HepG2 (cell line): ENCODE results near the gene EGFL8. TPM values are rescaled to one million over a fixed set of nuclear protein-coding genes. Genes with fewer than 3 reads are reported as not detected.
A peak's percentile ranks its signal among the peaks of the same experiment; 100 is the strongest.

ENCODE experiments used
- CREB1 ChIP-seq, 2 experiments: fragments of 450-650 bp in 1 of 2; IDR thresholded peaks; 2 replicates each; pipeline ENCODE4 v1.6.1; 2016 to 2017; ENCODE audit warnings: control low read depth in 1 of 2, mild to moderate bottlenecking in 1 of 2, missing compliant biosample characterization in 1 of 2, missing genetic modification characterization in 1 of 2
- JDP2 ChIP-seq: sonication (generic); formaldehyde crosslinking; IDR thresholded peaks from 2 replicates; pipeline ENCODE4 v1.8.1; 2022; ENCODE audit warnings: missing genetic modification reagents, borderline replicate concordance
- KDM1A ChIP-seq: IDR thresholded peaks from 2 replicates; pipeline ENCODE4 v1.6.1; 2016; ENCODE audit warnings: missing compliant biosample characterization
- MEIS1 ChIP-seq: sonication (generic); formaldehyde crosslinking; IDR thresholded peaks from 2 replicates; pipeline ENCODE4 v1.9.0; 2021; ENCODE audit warnings: mild to moderate bottlenecking, missing genetic modification reagents, moderate library complexity, borderline replicate concordance
- NPAS2 ChIP-seq: sonication (generic); formaldehyde crosslinking; IDR thresholded peaks from 2 replicates; pipeline ENCODE4 v1.8.0; 2022; ENCODE audit warnings: mild to moderate bottlenecking, missing genetic modification reagents, borderline replicate concordance
- SNAPC2 ChIP-seq: sonication (generic); formaldehyde crosslinking; IDR thresholded peaks from 2 replicates; pipeline ENCODE4 v1.8.1; 2022; ENCODE audit warnings: mild to moderate bottlenecking, missing genetic modification reagents
- YEATS2 ChIP-seq: sonication (generic); formaldehyde crosslinking; IDR thresholded peaks from 2 replicates; pipeline ENCODE4 v1.4.0; 2020; ENCODE audit warnings: missing genetic modification reagents, borderline replicate concordance
- ZFP36L2 ChIP-seq: sonication (generic); formaldehyde crosslinking; IDR thresholded peaks from 2 replicates; pipeline ENCODE4 v1.4.0; 2020; ENCODE audit warnings: missing genetic modification reagents
- ZNF44 ChIP-seq: sonication (generic); formaldehyde crosslinking; IDR thresholded peaks from 2 replicates; pipeline ENCODE4 v1.5.1; 2020; ENCODE audit warnings: mild to moderate bottlenecking, missing genetic modification reagents
- ZZZ3 ChIP-seq: sonication (generic); formaldehyde crosslinking; IDR thresholded peaks from 2 replicates; pipeline ENCODE4 v1.4.0; 2020; ENCODE audit warnings: missing genetic modification reagents, mild to moderate bottlenecking, borderline replicate concordance
- polyA plus RNA-seq, 8 experiments: library from polyadenylated mRNA; depleted of rRNA in 3 of 8; stranded (reverse) in 7 of 8; unstranded in 1 of 8; fragments of >200 nt; fragmentation: Illumina TruSeq in 4 of 8; extraction: Trizol in 4 of 8; gene quantifications; 2 replicates each; pipeline versions ENCODE4 v1.2.1 to v1.2.3, GENCODE V29; 2011 to 2016; ENCODE audit warnings: low read depth in 4 of 8, missing spikeins in 1 of 8, mixed read lengths in 1 of 8; ENCODE audit not compliant: insufficient read depth in 1 of 8
- total RNA-seq, 5 experiments: library from RNA; depleted of rRNA; stranded (reverse); fragments of >200 nt; fragmentation: Illumina TruSeq; extraction: Trizol; gene quantifications; 2 replicates each; pipeline ENCODE4 v1.2.3, GENCODE V29; 2016; ENCODE audit warnings: low read depth in 1 of 5
- TF ChIP-seq, protein P1 (sequence below): sonication (generic); formaldehyde crosslinking; IDR thresholded peaks from 2 replicates; pipeline ENCODE4; 2020; ENCODE audit warnings: missing genetic modification reagents, mild to moderate bottlenecking, borderline replicate concordance
- TF ChIP-seq, protein P2 (sequence below): sonication (generic); formaldehyde crosslinking; IDR thresholded peaks from 2 replicates; pipeline ENCODE4 v1.5.1; 2020; ENCODE audit warnings: mild to moderate bottlenecking, missing genetic modification reagents, moderate library complexity
- TF ChIP-seq, protein P3 (sequence below): sonication (generic); formaldehyde crosslinking; IDR thresholded peaks from 2 replicates; pipeline ENCODE4 v1.4.0; 2020; ENCODE audit warnings: missing genetic modification reagents

The EGFL8 gene
- total and polyA plus RNA-seq, 2 of the 13 experiments (the other 11 are each of a cell fraction or from before 2014, with no cell fraction given): 10.0 to 11.5 TPM

DNA sequence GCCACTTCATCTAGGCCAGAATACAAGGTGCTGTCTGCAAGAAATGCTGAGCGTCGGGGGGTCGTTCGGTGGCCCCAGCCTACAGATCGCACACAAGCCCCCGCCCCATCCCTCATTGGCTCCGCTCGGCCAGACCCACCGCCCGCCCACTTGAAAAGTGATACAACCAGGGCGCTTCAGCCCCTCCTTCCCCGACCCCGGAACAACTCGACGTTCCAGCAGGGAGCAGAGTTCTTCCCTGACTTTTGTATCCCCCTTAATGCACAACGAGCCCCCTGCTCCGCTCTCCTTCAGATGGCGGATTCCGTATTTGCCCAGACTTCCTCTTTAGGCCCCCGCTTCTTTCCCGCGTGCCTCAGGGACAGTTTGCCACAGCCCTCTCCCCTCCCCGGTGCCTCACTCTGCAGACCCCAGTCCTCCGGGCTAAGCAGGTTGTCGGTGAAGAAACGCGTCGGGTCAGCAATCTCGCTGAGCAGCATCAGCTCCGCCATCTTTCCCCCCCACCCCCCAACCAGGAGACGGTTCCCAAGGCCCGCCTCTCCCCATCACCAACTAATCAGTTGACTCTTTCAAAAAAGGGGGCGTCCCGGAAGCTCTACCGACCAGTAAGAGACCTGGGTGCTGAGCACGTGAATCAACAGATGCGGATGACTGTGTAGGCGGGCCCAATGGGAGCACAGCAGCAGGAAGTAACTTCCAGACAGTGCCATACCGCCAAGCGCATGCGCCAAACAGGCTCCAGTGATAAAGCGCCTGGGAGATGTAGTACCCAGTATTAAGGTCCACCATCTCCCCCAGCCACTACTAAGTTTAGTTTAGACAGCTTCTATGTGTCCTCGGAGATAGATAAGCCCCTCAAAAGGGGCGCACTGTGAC is 36.4 kb upstream of the EGFL8 start, which contains the start of gene ATF6B (continued):
- TF ChIP-seq, protein P1, sequence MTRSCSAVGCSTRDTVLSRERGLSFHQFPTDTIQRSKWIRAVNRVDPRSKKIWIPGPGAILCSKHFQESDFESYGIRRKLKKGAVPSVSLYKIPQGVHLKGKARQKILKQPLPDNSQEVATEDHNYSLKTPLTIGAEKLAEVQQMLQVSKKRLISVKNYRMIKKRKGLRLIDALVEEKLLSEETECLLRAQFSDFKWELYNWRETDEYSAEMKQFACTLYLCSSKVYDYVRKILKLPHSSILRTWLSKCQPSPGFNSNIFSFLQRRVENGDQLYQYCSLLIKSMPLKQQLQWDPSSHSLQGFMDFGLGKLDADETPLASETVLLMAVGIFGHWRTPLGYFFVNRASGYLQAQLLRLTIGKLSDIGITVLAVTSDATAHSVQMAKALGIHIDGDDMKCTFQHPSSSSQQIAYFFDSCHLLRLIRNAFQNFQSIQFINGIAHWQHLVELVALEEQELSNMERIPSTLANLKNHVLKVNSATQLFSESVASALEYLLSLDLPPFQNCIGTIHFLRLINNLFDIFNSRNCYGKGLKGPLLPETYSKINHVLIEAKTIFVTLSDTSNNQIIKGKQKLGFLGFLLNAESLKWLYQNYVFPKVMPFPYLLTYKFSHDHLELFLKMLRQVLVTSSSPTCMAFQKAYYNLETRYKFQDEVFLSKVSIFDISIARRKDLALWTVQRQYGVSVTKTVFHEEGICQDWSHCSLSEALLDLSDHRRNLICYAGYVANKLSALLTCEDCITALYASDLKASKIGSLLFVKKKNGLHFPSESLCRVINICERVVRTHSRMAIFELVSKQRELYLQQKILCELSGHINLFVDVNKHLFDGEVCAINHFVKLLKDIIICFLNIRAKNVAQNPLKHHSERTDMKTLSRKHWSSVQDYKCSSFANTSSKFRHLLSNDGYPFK (CRISPR knock-in tag): peak; percentile 51; the same call in 1 of the 2 replicates
- 0 out of 2 replicates have a peak, but pooled peaks have one; percentile 43 for TF ChIP-seq ZFP36L2 (CRISPR knock-in tag)
- TF ChIP-seq ZNF44 (CRISPR knock-in tag): 0 out of 2 replicates have a peak, but pooled peaks have one; percentile 51
- no peak for TF ChIP-seq JDP2 (CRISPR knock-in tag)
- TF ChIP-seq YEATS2 (CRISPR knock-in tag): peak; percentile 29; the same call in 1 of the 2 replicates
- no peak for TF ChIP-seq ZZZ3 (CRISPR knock-in tag)
- TF ChIP-seq NPAS2 (CRISPR knock-in tag): no peak
- TF ChIP-seq, protein P2, sequence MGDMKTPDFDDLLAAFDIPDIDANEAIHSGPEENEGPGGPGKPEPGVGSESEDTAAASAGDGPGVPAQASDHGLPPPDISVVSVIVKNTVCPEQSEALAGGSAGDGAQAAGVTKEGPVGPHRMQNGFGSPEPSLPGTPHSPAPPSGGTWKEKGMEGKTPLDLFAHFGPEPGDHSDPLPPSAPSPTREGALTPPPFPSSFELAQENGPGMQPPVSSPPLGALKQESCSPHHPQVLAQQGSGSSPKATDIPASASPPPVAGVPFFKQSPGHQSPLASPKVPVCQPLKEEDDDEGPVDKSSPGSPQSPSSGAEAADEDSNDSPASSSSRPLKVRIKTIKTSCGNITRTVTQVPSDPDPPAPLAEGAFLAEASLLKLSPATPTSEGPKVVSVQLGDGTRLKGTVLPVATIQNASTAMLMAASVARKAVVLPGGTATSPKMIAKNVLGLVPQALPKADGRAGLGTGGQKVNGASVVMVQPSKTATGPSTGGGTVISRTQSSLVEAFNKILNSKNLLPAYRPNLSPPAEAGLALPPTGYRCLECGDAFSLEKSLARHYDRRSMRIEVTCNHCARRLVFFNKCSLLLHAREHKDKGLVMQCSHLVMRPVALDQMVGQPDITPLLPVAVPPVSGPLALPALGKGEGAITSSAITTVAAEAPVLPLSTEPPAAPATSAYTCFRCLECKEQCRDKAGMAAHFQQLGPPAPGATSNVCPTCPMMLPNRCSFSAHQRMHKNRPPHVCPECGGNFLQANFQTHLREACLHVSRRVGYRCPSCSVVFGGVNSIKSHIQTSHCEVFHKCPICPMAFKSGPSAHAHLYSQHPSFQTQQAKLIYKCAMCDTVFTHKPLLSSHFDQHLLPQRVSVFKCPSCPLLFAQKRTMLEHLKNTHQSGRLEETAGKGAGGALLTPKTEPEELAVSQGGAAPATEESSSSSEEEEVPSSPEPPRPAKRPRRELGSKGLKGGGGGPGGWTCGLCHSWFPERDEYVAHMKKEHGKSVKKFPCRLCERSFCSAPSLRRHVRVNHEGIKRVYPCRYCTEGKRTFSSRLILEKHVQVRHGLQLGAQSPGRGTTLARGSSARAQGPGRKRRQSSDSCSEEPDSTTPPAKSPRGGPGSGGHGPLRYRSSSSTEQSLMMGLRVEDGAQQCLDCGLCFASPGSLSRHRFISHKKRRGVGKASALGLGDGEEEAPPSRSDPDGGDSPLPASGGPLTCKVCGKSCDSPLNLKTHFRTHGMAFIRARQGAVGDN: peak; percentile 74
- TF ChIP-seq KDM1A (CRISPR knock-in tag): no peak
- peak; percentile 82 for TF ChIP-seq SNAPC2 (CRISPR knock-in tag)
- TF ChIP-seq, protein P3, sequence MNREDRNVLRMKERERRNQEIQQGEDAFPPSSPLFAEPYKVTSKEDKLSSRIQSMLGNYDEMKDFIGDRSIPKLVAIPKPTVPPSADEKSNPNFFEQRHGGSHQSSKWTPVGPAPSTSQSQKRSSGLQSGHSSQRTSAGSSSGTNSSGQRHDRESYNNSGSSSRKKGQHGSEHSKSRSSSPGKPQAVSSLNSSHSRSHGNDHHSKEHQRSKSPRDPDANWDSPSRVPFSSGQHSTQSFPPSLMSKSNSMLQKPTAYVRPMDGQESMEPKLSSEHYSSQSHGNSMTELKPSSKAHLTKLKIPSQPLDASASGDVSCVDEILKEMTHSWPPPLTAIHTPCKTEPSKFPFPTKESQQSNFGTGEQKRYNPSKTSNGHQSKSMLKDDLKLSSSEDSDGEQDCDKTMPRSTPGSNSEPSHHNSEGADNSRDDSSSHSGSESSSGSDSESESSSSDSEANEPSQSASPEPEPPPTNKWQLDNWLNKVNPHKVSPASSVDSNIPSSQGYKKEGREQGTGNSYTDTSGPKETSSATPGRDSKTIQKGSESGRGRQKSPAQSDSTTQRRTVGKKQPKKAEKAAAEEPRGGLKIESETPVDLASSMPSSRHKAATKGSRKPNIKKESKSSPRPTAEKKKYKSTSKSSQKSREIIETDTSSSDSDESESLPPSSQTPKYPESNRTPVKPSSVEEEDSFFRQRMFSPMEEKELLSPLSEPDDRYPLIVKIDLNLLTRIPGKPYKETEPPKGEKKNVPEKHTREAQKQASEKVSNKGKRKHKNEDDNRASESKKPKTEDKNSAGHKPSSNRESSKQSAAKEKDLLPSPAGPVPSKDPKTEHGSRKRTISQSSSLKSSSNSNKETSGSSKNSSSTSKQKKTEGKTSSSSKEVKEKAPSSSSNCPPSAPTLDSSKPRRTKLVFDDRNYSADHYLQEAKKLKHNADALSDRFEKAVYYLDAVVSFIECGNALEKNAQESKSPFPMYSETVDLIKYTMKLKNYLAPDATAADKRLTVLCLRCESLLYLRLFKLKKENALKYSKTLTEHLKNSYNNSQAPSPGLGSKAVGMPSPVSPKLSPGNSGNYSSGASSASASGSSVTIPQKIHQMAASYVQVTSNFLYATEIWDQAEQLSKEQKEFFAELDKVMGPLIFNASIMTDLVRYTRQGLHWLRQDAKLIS: no peak
- peak; percentile 82 for TF ChIP-seq CREB1 (IDR thresholded peaks at IDR 0.05)
- peak; percentile 93 for TF ChIP-seq CREB1 (CRISPR knock-in tag; IDR thresholded peaks at IDR 0.05)
- 0 out of 2 replicates have a peak, but pooled peaks have one; percentile 57 for TF ChIP-seq MEIS1 (CRISPR knock-in tag)
